ENCODE measurements around the gene SLC35F5.
"Not testable (repeated sequence)": the region's sequence is repeated elsewhere in the genome, so short reads cannot be mapped to it uniquely, and the experiment has no call there.

The SLC35F5 gene

GRCh38 chr2:113694438-113694837 is 62.0 kb downstream of the SLC35F5 start:
- DNase-seq = no peak

- peak; percentile 53 for DNase-seq
Observed at GRCh38 chr2:113692698-113693428, 63.6 kb downstream of the SLC35F5 start.

- DNase-seq = not testable (repeated sequence)
Observed at GRCh38 chr2:113690871-113691270, 65.6 kb downstream of the SLC35F5 start.

GRCh38 chr2:113686537-113686936 is 69.9 kb downstream of the SLC35F5 start:
- no peak for DNase-seq

GRCh38 chr2:113685471-113685870 is 71.0 kb downstream of the SLC35F5 start:
- no peak for DNase-seq

GRCh38 chr2:113679457-113679856 is 77.0 kb downstream of the SLC35F5 start:
- no peak for DNase-seq

- DNase-seq = no peak
Observed at GRCh38 chr2:113677330-113677729, 79.1 kb downstream of the SLC35F5 start.

GRCh38 chr2:113676623-113677266 is 79.7 kb downstream of the SLC35F5 start:
- DNase-seq = no peak

GRCh38 chr2:113675875-113676274 is 80.6 kb downstream of the SLC35F5 start:
- no peak for DNase-seq

- DNase-seq = no peak
Observed at GRCh38 chr2:113672326-113672932, 84.0 kb downstream of the SLC35F5 start.

GRCh38 chr2:113669013-113669412 is 87.4 kb downstream of the SLC35F5 start:
- DNase-seq = not testable (repeated sequence)

GRCh38 chr2:113664761-113665533 is 91.5 kb downstream of the SLC35F5 start:
- not testable (repeated sequence) for DNase-seq

GRCh38 chr2:113663285-113664060 is 93.0 kb downstream of the SLC35F5 start:
- DNase-seq = not testable (repeated sequence)

Data from stimulated activated CD4-positive, alpha-beta T cell treated with anti-CD3 and anti-CD28 coated beads, Interleukin-4, amount 100 ng/mL, for 24 hours (primary cell).